ENCODE results near the gene TBC1D8. TPM values are rescaled to one million over a fixed set of nuclear protein-coding genes. Genes with fewer than 3 reads are reported as not detected.

TBC1D8 gene
- total and polyA plus RNA-seq, 2 of the 8 experiments (the other 6 are each of a cell fraction or from before 2014, with no cell fraction given): 20.8 to 21.8 TPM

GRCh38 chr2:101018934-101019333, 132.2 kb downstream of the TBC1D8 start (continued):
- no peak for TF ChIP-seq ATF2 (IDR thresholded peaks at IDR 0.05; ENCODE audit: low read length)
